ENCODE measurements around the gene POLE. TPM values are rescaled to one million over a fixed set of nuclear protein-coding genes. Genes with fewer than 3 reads are reported as not detected.
"Not testable (repeated sequence)": the region's sequence is repeated elsewhere in the genome, so short reads cannot be mapped to it uniquely, and the experiment has no call there.

The POLE gene
- total and polyA plus RNA-seq, 2 donors from 2014 or later = 5.3 to 23.0 TPM

DNA sequence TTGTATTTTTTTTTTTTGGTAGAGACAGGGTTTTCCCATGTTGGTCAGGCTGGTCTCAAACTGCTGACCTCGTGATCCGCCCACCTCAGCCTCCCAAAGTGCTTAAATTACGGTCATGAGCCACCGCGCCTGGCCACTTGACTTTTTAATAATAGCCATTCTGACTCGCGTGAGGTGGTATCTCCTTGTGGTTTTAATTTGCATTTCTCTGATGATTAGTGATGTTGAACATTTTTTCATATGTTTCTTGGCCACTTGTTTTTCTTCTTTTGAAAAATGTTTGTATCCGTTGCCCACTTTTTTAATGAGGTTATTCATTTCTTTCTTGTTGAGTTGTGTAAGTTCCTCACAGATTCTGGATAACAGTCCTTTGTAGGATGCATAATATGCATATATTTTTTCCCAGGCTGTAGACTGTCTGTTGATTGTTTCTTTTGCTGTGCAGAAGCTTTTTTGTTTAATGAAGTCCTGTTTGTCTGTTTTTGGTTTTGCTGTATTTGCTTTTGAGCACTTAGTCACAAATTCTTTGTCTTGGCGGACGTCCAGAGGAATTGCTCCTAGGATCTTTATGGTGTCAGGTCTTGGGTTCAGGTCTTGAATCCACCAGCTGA is 13.2 kb upstream of the POLE start:
- DNase-seq = no peak

GRCh38 chr12:132698341-132698740 is 11.2 kb upstream of the POLE start:
- Histone ChIP-seq H3K9ac (ENCODE audit: low read length in 3 of 3) (no peak overlapping the region), H3K4me1 (ENCODE audit: control insufficient read depth in 2 of 3, insufficient read depth in 2 of 3, low read depth in 1 of 3, low read length in 3 of 3) (no peaks in the 10 kb centered on the region), H3K27ac (ENCODE audit: low read depth in 2 of 2, low read length in 2 of 2) (no peak overlapping the region), H3K27me3 (ENCODE audit: control insufficient read depth, insufficient read depth, low read length) (no peaks in the 10 kb centered on the region), H3K4me3 (ENCODE audit: low read length in 3 of 3) (no peak overlapping the region), H3K9me3 (ENCODE audit: control insufficient read depth in 2 of 3, insufficient read depth in 1 of 3, low read length in 3 of 3) (no peaks in the 10 kb centered on the region), H3K36me3 (ENCODE audit: control insufficient read depth in 2 of 3, insufficient read depth in 3 of 3, low read length in 3 of 3) (peaks cover 0 to 17% (median 13%) of the 10 kb centered on the region in 3 donors)
- DNase-seq = no peak
- TF ChIP-seq CTCF (IDR thresholded peaks at IDR 0.05; ENCODE audit: borderline replicate concordance, extremely low read depth, insufficient read depth) = no peak
- FAIRE-seq = no peak
- intact Hi-C loops (cut with DNase I) = no loop called here

More for the DNA sequence above, 13.2 kb upstream of the POLE start:
- peaks cover 0 to 21% (median 13%) of the 10 kb centered on the region in 3 donors for H3K36me3 ChIP-seq (ENCODE audit: control insufficient read depth in 2 of 3, insufficient read depth in 3 of 3, low read length in 3 of 3)
- intact Hi-C loops (cut with DNase I) = no loop called here
- no peak overlapping the region for H3K9ac ChIP-seq (ENCODE audit: low read length in 3 of 3)
- no peak overlapping the region for H3K27ac ChIP-seq (ENCODE audit: low read depth in 2 of 2, low read length in 2 of 2)
- no peaks in the 10 kb centered on the region for H3K4me1 ChIP-seq (ENCODE audit: control insufficient read depth in 2 of 3, insufficient read depth in 2 of 3, low read depth in 1 of 3, low read length in 3 of 3)
- no peak overlapping the region for H3K4me3 ChIP-seq (ENCODE audit: low read length in 3 of 3)
- no peaks in the 10 kb centered on the region for H3K27me3 ChIP-seq (ENCODE audit: control insufficient read depth, insufficient read depth, low read length)
- TF ChIP-seq CTCF (IDR thresholded peaks at IDR 0.05; ENCODE audit: borderline replicate concordance, extremely low read depth, insufficient read depth) = no peak
- no peaks in the 10 kb centered on the region for H3K9me3 ChIP-seq (ENCODE audit: control insufficient read depth in 2 of 3, insufficient read depth in 1 of 3, low read length in 3 of 3)
- FAIRE-seq = no peak

DNA sequence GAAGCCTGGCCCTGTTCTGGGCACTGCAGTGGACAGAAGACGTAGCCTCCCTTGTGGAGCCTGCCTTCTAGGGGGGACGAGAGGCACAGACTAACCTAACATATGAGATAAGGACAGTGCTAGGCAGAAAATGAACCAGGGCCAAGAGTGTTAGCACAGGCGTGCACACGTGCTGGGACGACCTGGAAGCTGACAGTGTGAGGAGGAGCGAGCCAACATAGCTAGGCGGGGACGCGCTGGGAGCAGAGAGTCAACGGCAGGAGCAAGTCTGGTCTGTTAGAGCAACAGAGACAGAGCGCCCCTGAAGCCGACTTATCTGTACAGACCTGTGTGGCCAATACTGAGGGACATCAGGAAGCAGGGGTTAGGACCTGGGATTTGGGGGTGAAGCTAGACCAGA is 8.3 kb upstream of the POLE start:
- DNase-seq (no peak), FAIRE-seq (no peak)
- Histone ChIP-seq H3K4me3 (ENCODE audit: low read length in 3 of 3) (no peak overlapping the region), H3K27ac (ENCODE audit: low read depth in 2 of 2, low read length in 2 of 2) (no peak overlapping the region), H3K36me3 (ENCODE audit: control insufficient read depth in 2 of 3, insufficient read depth in 3 of 3, low read length in 3 of 3) (peaks cover 0 to 19% (median 5%) of the 10 kb centered on the region in 3 donors), H3K9ac (ENCODE audit: low read length in 3 of 3) (no peak overlapping the region), H3K27me3 (ENCODE audit: control insufficient read depth, insufficient read depth, low read length) (no peaks in the 10 kb centered on the region), H3K4me1 (ENCODE audit: control insufficient read depth in 2 of 3, insufficient read depth in 2 of 3, low read depth in 1 of 3, low read length in 3 of 3) (no peaks in the 10 kb centered on the region), H3K9me3 (ENCODE audit: control insufficient read depth in 2 of 3, insufficient read depth in 1 of 3, low read length in 3 of 3) (no peaks in the 10 kb centered on the region)
- intact Hi-C loops (cut with DNase I) = no loop called here
- TF ChIP-seq CTCF (IDR thresholded peaks at IDR 0.05; ENCODE audit: borderline replicate concordance, extremely low read depth, insufficient read depth) = no peak

DNA sequence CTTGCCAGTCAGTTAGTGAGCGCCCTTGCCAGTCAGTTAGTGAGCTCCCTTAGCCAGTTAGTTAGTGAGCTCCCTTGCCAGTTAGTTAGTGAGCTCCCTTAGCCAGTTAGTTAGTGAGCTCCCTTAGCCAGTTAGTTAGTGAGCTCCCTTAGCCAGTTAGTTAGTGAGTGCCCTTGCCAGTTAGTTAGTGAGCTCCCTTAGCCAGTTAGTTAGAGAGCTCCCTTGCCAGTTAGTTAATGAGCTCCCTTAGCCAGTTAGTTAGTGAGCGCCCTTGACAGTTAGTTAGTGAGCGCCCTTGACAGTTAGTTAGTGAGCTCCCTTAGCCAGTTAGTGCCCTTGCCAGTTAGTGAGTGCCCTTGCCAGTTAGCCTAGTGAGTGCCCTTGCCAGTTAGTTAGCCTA is 7.7 kb upstream of the POLE start:
- not testable (repeated sequence) for H3K27ac ChIP-seq (ENCODE audit: low read depth in 2 of 2, low read length in 2 of 2); DNase-seq; FAIRE-seq

DNA sequence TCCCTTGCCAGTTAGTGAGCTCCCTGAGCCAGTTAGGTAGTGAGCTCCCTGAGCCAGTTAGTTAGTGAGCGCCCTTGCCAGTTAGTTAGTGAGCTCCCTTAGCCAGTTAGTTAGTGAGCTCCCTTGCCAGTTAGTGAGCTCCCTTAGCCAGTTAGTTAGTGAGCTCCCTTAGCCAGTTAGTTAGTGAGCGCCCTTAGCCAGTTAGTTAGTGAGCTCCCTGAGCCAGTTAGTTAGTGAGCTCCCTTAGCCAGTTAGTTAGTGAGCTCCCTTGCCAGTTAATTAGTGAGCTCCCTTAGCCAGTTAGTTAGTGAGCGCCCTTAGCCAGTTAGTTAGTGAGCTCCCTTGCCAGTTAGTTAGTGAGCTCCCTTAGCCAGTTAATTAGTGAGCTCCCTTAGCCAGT is 4.9 kb upstream of the POLE start:
- DNase-seq; H3K9me3 ChIP-seq (ENCODE audit: control insufficient read depth in 2 of 3, insufficient read depth in 1 of 3, low read length in 3 of 3); intact Hi-C loops (cut with DNase I); H3K27ac ChIP-seq (ENCODE audit: low read depth in 2 of 2, low read length in 2 of 2); H3K4me1 ChIP-seq (ENCODE audit: control insufficient read depth in 2 of 3, insufficient read depth in 2 of 3, low read depth in 1 of 3, low read length in 3 of 3); H3K27me3 ChIP-seq (ENCODE audit: control insufficient read depth, insufficient read depth, low read length); H3K4me3 ChIP-seq (ENCODE audit: low read length in 3 of 3); H3K36me3 ChIP-seq (ENCODE audit: control insufficient read depth in 2 of 3, insufficient read depth in 3 of 3, low read length in 3 of 3); H3K9ac ChIP-seq (ENCODE audit: low read length in 3 of 3); FAIRE-seq: not testable (repeated sequence)

More for the DNA sequence above, 7.7 kb upstream of the POLE start:
- H3K4me1 ChIP-seq (ENCODE audit: control insufficient read depth in 2 of 3, insufficient read depth in 2 of 3, low read depth in 1 of 3, low read length in 3 of 3); intact Hi-C loops (cut with DNase I); H3K27me3 ChIP-seq (ENCODE audit: control insufficient read depth, insufficient read depth, low read length); H3K4me3 ChIP-seq (ENCODE audit: low read length in 3 of 3); H3K9me3 ChIP-seq (ENCODE audit: control insufficient read depth in 2 of 3, insufficient read depth in 1 of 3, low read length in 3 of 3); H3K9ac ChIP-seq (ENCODE audit: low read length in 3 of 3): not testable (repeated sequence)
- H3K36me3 ChIP-seq (ENCODE audit: control insufficient read depth in 2 of 3, insufficient read depth in 3 of 3, low read length in 3 of 3) = peaks cover 0 to 19% (median 5%) of the 10 kb centered on the region in 3 donors

Data from kidney (tissue), 14 donors.